GM10266 (cell line): ENCODE results near the gene DHX40.
"Not testable (repeated sequence)": the region's sequence is repeated elsewhere in the genome, so short reads cannot be mapped to it uniquely, and the experiment has no call there.

ENCODE experiments used
- DNase-seq: peaks from one replicate; pipeline ENCODE4 v3.0.0; 2012; ENCODE audit errors: extremely low spot score
- TF ChIP-seq, protein P1 (sequence below): IDR thresholded peaks from 2 replicates; pipeline ENCODE4 v1.5.1; 2012; ENCODE audit warnings: mild to moderate bottlenecking, low read depth; ENCODE audit not compliant: control insufficient read depth, insufficient read depth; ENCODE audit errors: missing control alignments

The DHX40 gene

GRCh38 chr17:59561042-59561441, 4.4 kb upstream of the DHX40 start:
- peak; percentile 33 for DNase-seq
- TF ChIP-seq, protein P1, sequence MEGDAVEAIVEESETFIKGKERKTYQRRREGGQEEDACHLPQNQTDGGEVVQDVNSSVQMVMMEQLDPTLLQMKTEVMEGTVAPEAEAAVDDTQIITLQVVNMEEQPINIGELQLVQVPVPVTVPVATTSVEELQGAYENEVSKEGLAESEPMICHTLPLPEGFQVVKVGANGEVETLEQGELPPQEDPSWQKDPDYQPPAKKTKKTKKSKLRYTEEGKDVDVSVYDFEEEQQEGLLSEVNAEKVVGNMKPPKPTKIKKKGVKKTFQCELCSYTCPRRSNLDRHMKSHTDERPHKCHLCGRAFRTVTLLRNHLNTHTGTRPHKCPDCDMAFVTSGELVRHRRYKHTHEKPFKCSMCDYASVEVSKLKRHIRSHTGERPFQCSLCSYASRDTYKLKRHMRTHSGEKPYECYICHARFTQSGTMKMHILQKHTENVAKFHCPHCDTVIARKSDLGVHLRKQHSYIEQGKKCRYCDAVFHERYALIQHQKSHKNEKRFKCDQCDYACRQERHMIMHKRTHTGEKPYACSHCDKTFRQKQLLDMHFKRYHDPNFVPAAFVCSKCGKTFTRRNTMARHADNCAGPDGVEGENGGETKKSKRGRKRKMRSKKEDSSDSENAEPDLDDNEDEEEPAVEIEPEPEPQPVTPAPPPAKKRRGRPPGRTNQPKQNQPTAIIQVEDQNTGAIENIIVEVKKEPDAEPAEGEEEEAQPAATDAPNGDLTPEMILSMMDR = peak; percentile 16

GRCh38 chr17:59565959-59566324, 532 bp downstream of the DHX40 start:
- TF ChIP-seq, protein P1 = no peak
- peak; percentile 69 for DNase-seq

DNA sequence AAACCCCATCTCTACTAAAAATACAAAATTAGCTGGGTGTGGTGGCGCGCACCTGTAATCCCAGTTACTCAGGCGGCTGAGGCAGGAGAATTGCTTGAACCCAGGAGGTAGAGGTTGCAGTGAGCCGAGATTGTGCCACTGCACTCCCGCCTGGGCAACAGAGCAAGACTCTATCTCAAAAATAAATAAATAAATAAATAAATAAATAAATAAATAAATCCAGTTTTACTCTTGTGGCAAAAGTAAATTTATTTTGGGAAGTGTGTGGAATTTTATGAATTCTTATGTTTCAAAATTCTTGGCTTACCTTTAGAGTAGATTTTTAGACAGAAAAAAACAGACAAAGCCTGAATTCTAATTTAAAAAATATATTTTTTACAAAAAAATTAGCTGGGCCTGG, 3.7 kb downstream of the DHX40 start:
- not testable (repeated sequence) for DNase-seq

DNA sequence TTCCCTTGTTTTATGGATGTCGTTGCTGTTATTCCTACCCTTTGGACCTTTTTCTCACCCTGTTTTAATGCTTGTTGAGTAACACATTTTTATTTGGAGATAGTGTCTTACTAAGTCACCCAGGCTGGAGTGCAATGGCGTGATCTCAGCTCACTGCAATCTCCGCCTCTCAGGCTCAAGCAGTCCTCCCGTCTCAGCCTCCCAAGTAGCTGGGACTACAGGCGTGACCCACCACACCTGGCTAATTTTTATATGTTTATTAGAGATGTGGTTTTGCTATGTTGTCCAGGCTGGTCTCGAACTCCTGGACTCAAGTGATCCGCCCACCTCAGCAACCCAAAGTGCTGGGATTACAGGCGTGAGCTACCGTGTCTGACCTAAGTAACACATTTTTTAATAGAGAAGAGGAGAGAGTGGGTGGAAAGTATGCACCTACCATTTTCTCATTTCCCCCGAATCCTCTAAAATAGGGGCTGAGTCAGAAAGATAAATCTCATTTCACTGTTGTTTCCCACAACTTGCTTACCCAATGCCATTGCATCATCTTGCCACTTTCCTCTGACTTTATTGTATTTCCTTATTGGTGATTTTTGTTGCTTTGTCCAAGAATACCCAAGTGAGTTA, 7.0 kb downstream of the DHX40 start:
- DNase-seq = peak; percentile 53
- TF ChIP-seq, protein P1 = no peak

DNA sequence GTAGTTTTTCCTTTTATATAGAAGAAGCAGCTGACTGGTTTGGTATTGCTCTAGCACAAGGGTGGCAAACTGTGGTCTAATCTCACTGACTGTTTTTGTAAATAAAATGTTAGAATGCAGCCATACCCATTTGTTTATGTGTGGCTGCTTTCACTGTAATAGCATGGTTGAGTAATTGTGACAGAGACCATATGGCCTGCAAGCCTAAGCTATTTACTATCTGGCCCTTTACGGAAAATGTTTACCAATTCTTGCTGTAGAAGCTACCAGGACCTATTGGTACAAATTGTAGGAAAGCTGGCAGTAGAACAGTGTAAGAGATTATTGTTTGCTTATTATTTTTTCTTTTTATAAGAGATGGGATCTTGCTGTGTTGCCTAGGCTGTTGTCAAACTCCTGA, 18.8 kb downstream of the DHX40 start:
- DNase-seq = not testable (repeated sequence)

- DNase-seq = no peak
- TF ChIP-seq, protein P1 = no peak
Measured at GRCh38 chr17:59600169-59600568, 34.8 kb downstream of the DHX40 start.

- DNase-seq = peak; percentile 20
- TF ChIP-seq, protein P1 = no peak
Measured at GRCh38 chr17:59601130-59601529, 35.7 kb downstream of the DHX40 start.

GRCh38 chr17:59607061-59607460, 41.7 kb downstream of the DHX40 start:
- TF ChIP-seq, protein P1 = no peak
- DNase-seq = no peak
